Breast epithelium (tissue), 3 donors: ENCODE data around the gene MEIOSIN.

Experiments used
- CTCF ChIP-seq, 3 donors: fragments of 450-650 bp; IDR thresholded peaks; one replicate each; pipeline ENCODE4 v1.5.1; 2016 to 2017; ENCODE audit warnings: antibody characterized with exemption in 3 of 3, mild to moderate bottlenecking in 3 of 3, moderate library complexity in 3 of 3
- POLR2A ChIP-seq: fragments of 450-650 bp; IDR thresholded peaks from one replicate; pipeline ENCODE4 v1.6.1; 2016; ENCODE audit warnings: antibody characterized with exemption, mild to moderate bottlenecking, moderate library complexity

GRCh38 chr19:45780146-45780447 lies 46.9 kb downstream of the MEIOSIN start:
- no peak for TF ChIP-seq CTCF (IDR thresholded peaks at IDR 0.05)
- no peak for TF ChIP-seq POLR2A
